CD4-positive, alpha-beta T cell treated with Interleukin-17A for 1 hour (primary cell): ENCODE data around the gene SRGN.
"Not testable (repeated sequence)": the region's sequence is repeated elsewhere in the genome, so short reads cannot be mapped to it uniquely, and the experiment has no call there.

Experiments
- DNase-seq: peaks from one replicate; pipeline ENCODE4 v3.0.0-alpha.2; 2020

The SRGN gene

GRCh38 chr10:69087590-69088470 lies at the start of gene SRGN:
Gene SRGN (plus strand): TSS chr10:69088103. CDS start chr10:69088158, 55 bp downstream.
- DNase-seq, result peak; percentile 96

- not testable (repeated sequence) for DNase-seq
Measured at GRCh38 chr10:69040904-69041303, 47.0 kb upstream of the SRGN start.

GRCh38 chr10:69042417-69042816 lies 45.5 kb upstream of the SRGN start:
- no peak for DNase-seq

DNA sequence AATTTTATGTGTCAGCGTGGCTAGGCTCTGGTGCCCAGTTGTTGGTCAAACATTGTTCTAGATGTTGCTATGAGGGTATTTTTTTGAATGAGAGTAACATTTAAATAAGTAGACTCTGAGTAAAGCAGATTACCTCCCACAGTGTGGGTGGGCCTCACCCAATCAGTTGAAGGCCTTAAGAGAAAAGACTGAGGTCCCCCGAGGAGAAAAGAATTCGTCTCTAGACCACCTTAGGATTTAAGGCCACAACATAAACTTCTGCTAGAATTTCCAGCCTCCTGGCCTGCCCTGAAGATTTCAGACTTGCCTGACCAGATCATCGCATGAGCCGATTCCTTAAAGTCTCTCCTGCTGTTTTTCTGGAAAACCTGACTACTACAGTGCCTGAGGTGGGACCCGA lies 45.1 kb upstream of the SRGN start:
- DNase-seq, result no peak

- peak; percentile 50 for DNase-seq
Measured at GRCh38 chr10:69043931-69044531, 43.9 kb upstream of the SRGN start.

GRCh38 chr10:69044546-69044945 lies 43.4 kb upstream of the SRGN start:
- DNase-seq, result no peak

GRCh38 chr10:69045441-69046300 lies 42.2 kb upstream of the SRGN start:
- peak; percentile 71 for DNase-seq

DNA sequence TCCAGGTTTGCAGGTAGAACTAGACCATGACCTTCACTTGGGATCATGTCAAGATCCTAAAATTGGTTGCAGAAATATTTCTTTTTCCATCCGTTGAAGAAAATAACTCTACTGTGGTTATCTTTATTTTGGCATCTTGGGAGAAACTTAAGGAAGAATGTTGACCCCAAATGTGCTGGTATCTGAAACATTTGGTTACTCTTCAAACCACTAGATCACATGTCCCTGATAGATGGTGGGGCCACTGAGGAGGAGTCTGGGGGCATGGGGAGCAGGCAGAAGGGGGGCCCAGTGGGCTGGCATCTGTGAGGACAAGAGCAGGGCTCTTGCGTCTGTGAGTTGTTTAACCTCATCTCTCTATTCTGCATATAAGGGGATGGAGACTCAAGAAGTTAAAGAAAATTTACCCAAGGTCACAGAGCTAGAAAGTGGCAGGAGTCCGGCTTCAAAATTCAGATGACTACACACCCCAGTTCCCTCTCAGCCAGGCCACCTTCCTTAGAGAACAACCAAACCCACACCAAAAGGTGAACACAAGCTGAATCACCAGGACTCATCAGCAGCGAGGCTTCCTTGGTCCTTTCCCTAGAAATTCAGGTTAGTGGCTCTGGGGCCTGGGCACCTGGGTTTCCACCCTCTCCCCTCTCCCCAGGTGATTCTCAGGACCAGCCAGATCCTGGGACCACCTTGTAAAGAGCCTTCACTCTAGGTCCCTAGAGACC lies 40.6 kb upstream of the SRGN start:
- DNase-seq, result no peak

GRCh38 chr10:69048103-69048502 lies 39.8 kb upstream of the SRGN start:
- peak; percentile 26 for DNase-seq

DNA sequence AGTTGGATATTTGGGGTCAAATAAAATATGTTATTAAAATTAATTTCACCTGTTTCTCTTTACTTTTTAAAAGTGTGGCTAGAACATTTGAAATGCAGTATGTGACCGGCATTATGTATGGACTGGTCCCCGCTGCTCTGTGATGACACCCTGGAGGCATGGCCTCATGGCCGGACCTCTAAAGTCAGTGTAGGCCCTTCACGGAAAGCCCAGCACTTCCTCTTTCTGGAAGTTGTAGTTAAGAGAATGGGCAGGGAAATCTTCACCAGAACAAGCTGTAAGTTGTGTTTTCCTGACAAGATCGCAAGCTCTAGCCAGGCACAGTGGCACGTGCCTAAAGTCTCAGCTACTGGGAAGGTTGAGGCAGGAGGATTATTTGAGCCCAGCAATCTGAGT lies 38.3 kb upstream of the SRGN start:
- DNase-seq, result no peak

DNA sequence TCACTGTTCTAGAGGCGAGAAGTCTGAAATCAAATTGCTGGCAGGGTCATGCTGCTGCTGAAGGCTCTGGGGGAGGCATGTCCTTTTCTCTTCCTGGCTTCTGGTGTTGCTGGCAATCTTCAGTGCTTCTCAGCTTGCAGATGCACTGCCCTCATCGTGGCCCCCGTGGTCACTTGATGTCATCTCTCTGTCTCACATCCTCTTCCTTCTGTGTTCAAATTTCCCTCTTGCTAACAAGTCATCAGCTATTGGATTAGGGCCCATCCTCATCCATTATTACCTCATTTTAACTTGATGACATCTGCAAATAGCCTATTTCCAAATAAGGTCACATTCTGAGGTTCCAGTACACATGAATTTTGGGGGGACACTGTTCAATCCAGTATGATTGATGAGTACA lies 36.6 kb upstream of the SRGN start:
- peak; percentile 31 for DNase-seq

GRCh38 chr10:69051710-69052487 lies 36.0 kb upstream of the SRGN start:
- no peak for DNase-seq

GRCh38 chr10:69052736-69053135 lies 35.2 kb upstream of the SRGN start:
- no peak for DNase-seq

DNA sequence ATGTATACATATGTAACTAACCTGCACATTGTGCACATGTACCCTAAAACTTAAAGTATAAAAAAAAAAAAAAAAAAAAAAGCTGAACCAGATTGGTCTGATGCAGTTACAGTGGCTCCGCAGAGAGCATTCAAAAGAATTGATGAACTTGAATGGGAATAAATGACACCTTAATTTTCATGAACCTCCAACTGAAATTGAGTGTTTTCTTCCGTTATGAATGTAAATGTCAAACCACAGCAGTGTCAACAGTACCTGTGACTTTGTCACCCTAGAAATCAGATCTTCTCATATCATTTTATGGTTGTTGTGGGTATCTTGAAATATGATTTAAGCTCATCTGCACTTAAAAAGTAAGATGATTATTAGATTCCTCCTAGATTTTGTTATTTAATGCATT lies 32.7 kb upstream of the SRGN start:
- DNase-seq, result no peak

GRCh38 chr10:69056129-69056528 lies 31.8 kb upstream of the SRGN start:
- no peak for DNase-seq

DNA sequence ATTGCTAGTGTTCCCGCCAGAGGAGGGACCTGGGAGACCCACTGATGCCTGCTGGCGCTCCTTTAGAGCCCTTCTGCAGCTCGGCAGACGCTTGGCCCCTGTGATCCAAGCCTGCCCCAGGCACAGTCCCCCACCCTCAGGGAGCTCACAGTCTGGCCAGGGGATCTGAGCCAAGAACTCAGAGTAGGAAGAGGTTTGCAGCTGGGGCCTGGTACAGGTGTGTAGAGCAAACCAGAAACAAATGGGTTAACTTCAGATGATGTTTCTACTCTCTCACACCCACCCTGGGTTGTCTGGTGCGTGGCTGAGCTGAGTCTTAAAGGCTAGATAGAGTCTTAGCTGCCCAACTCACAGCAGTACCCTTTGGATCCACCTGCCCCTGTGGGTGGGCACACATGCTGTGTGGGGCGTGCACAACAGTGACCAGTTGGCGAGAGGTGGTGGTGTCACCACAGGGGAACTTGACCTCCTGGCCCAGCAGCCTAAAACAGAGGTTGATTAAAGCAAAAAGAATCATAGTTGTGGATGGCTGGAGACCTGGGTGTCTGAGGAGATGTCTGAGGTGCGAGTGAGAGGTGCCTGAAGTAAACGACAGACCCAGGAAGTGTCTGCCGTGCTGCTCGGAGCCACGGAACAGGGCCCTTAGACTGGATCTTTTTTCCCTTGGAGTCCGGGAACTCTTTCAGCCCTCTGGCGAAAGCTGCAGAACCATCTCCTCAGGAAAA lies 31.2 kb upstream of the SRGN start:
- DNase-seq, result no peak

DNA sequence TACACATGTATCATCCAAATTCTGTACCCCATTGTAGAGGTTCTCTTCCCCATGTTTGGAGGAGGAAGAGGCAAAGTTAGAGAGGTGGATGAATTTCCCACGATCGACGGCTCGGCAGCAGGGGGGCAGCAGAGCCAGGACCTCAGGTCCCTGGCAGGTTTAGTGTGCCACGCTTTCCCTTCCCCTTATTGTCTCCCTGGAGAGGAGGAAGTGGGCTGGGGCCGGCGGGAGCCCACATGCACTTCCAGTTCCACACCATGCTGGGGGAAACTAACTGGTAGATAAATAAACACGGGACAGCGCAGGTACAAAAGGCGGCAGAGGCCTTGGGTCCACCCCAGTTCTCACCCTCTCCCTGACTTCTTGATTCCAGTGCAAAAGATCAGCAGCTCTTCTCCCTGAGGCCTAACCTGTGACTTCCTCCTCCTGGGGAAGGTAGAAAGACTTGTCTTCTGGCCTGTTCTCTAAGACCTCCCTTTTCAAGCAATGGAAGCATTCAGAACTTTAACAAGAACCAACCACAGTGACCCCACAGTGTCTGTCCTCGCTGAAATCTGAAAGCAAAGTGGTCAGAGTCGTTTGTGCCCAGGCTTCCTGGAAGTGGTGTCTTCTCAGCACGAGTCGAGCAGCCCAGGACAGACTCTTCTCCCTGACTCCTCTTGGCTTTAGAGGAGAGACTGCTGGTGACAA lies 30.5 kb upstream of the SRGN start:
- peak; percentile 34 for DNase-seq

DNA sequence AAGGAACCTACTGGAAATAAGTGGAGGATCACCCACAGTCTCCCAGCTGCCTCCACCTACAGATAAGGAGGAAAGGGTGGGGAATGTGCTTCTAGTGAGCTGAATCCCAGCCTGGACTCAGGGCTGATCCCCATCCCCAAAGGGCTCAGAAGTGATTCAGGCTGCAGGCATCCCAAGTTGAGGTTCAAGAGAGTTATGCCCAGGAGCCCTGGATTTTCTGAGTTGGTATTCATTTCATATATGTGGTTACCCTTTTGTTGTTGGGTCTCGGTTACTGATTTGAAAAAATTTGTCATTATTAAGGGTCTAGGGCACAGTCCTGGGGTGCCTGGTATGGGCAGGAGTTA lies 30.0 kb upstream of the SRGN start:
- DNase-seq, result no peak

- DNase-seq, result no peak
Measured at GRCh38 chr10:69060127-69060798, 27.6 kb upstream of the SRGN start.
